SK-N-MC (cell line): ENCODE results near the gene RAB29.

Experiments used
- EZH2 ChIP-seq: fragments of 200-600 bp; sonication (generic); IDR thresholded peaks from one replicate; pipeline ENCODE4 v1.6.1; 2017; ENCODE audit warnings: antibody characterized with exemption
- FOXP2 ChIP-seq: optimal IDR thresholded peaks from 2 replicates; pipeline ENCODE3; 2011; ENCODE audit warnings: mild to moderate bottlenecking, moderate library complexity; ENCODE audit not compliant: insufficient read depth; ENCODE audit errors: extremely low read length, control extremely low read depth
- POLR2AphosphoS5 ChIP-seq: IDR thresholded peaks from 2 replicates; pipeline ENCODE4 v1.6.1; 2012; ENCODE audit warnings: mild to moderate bottlenecking, low read depth, low read length, borderline replicate concordance

- TF ChIP-seq POLR2AphosphoS5, result no peak
- TF ChIP-seq EZH2, result no peak
- no peak for TF ChIP-seq FOXP2
These were observed 29.9 kb upstream of the RAB29 start for GRCh38 chr1:205805082-205805711.
